H1 (cell line): ENCODE results near the gene RREB1.

ENCODE experiments used
- CTCF ChIP-seq, 3 experiments: IDR thresholded peaks; 1 replicate in 2 of 3; 2 replicates in 1 of 3; pipeline versions ENCODE4 v1.5.1 to v1.6.1; 2011; ENCODE audit warnings: low read length in 3 of 3, mild to moderate bottlenecking in 3 of 3, inconsistent platforms in 2 of 3, low read depth in 1 of 3, moderate library complexity in 1 of 3; ENCODE audit not compliant: insufficient read depth in 1 of 3; ENCODE audit errors: control extremely low read depth in 1 of 3
- EGR1 ChIP-seq: IDR thresholded peaks from 2 replicates; pipeline ENCODE4 v1.6.1; 2011; ENCODE audit warnings: low read depth, low read length, borderline replicate concordance
- POLR2AphosphoS5 ChIP-seq: IDR thresholded peaks from 2 replicates; pipeline ENCODE4 v1.6.1; 2011; ENCODE audit warnings: low read depth, low read length

GRCh38 chr6:7124636-7125035 is 16.9 kb downstream of the RREB1 start:
- TF ChIP-seq CTCF (IDR thresholded peaks at IDR 0.05; ENCODE audit: control extremely low read depth in 1 of 3, insufficient read depth in 1 of 3, low read depth in 1 of 3, low read length in 3 of 3) (no peak), POLR2AphosphoS5 (no peak), EGR1 (no peak)
